SIG-M5 treated with dmso at 0.1 percent for 504 hours (cell line): Measurements from ENCODE around the gene ZNF521.

Experiments
- DNase-seq: peaks from one replicate; lab custom pipeline; 2025; ENCODE audit not compliant: unreplicated experiment; lab: John Stamatoyannopoulos, UW

The ZNF521 gene

GRCh38 chr18:25136416-25137196 is 215.4 kb downstream of the ZNF521 start:
- no peak for DNase-seq

GRCh38 chr18:25134861-25135260 is 217.1 kb downstream of the ZNF521 start:
- DNase-seq, result no peak

- no peak for DNase-seq
Measured at GRCh38 chr18:25133879-25134278, 218.1 kb downstream of the ZNF521 start.

- DNase-seq, result no peak
Measured at GRCh38 chr18:25132786-25133496, 219.0 kb downstream of the ZNF521 start.

- DNase-seq, result no peak
Measured at GRCh38 chr18:25126751-25127150, 225.2 kb downstream of the ZNF521 start.

GRCh38 chr18:25125680-25126079 is 226.3 kb downstream of the ZNF521 start:
- no peak for DNase-seq

GRCh38 chr18:25123438-25124232 is 228.3 kb downstream of the ZNF521 start:
- DNase-seq, result no peak

- no peak for DNase-seq
Measured at GRCh38 chr18:25121442-25121841, 230.5 kb downstream of the ZNF521 start.

GRCh38 chr18:25113566-25113965 is 238.4 kb downstream of the ZNF521 start:
- no peak for DNase-seq

GRCh38 chr18:25112821-25113434 is 239.0 kb downstream of the ZNF521 start:
- DNase-seq, result no peak

GRCh38 chr18:25111377-25112288 is 240.3 kb downstream of the ZNF521 start:
- DNase-seq, result no peak

GRCh38 chr18:25109484-25109883 is 242.5 kb downstream of the ZNF521 start:
- no peak for DNase-seq

- no peak for DNase-seq
Measured at GRCh38 chr18:25103468-25104155, 248.4 kb downstream of the ZNF521 start.

- no peak for DNase-seq
Measured at GRCh38 chr18:25102662-25103061, 249.3 kb downstream of the ZNF521 start.

GRCh38 chr18:25100418-25100817 is 251.5 kb downstream of the ZNF521 start:
- DNase-seq, result no peak

- DNase-seq, result no peak
Measured at GRCh38 chr18:25099895-25100294, 252.1 kb downstream of the ZNF521 start.

GRCh38 chr18:25097569-25098056 is 254.4 kb downstream of the ZNF521 start:
- no peak for DNase-seq

GRCh38 chr18:25097057-25097456 is 254.9 kb downstream of the ZNF521 start:
- no peak for DNase-seq

- no peak for DNase-seq
Measured at GRCh38 chr18:25093141-25093540, 258.8 kb downstream of the ZNF521 start.
